HG02588 (cell line): ENCODE measurements around the gene IL4.
"Not testable (repeated sequence)": the region's sequence is repeated elsewhere in the genome, so short reads cannot be mapped to it uniquely, and the experiment has no call there.

ENCODE experiments used
- ATAC-seq: cut with Tn5 transposase; IDR thresholded peaks from one replicate; pipeline ENCODE4 v1.9.1; 2021; ENCODE audit warnings: mild to moderate bottlenecking, moderate library complexity; ENCODE audit not compliant: unreplicated experiment

IL4 gene

DNA sequence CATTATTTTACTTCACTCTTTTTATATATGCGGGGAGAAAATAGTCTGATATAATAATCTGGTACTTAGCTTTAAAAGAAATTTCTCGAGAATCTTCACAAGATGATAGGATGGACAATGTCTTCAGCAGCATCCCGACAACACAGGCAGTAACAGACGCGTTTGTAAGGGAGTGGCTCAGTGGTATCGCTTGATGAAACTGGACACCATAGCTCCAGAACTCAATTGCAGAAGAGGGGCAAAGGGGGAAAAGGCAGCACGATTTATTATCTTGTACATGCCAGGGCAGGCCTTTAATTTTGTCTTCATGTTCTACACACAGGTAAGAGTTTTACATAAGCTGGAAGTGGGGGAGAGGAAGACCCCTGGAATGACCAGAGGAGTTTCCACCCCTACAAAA lies 15.7 kb downstream of the IL4 start:
- ATAC-seq = no peak

DNA sequence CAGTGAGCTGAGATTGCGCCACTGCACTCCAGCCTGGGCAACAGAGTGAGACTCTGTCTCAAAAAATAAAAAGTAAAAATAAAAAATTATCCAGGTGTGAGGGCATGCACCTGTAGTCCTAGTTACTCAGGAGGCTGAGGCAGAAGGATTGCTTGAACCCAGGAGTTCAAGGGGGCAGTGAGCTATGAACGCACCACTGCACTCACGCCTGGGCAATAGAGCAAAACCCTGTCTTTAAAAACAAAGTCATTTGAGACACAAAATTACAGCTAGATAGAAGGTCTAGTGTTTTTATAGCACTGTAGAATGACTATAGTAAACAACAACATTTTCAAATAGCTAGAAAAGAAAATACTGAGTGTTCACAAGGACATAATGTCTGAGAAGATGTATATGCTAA lies 16.4 kb downstream of the IL4 start:
- no peak for ATAC-seq

DNA sequence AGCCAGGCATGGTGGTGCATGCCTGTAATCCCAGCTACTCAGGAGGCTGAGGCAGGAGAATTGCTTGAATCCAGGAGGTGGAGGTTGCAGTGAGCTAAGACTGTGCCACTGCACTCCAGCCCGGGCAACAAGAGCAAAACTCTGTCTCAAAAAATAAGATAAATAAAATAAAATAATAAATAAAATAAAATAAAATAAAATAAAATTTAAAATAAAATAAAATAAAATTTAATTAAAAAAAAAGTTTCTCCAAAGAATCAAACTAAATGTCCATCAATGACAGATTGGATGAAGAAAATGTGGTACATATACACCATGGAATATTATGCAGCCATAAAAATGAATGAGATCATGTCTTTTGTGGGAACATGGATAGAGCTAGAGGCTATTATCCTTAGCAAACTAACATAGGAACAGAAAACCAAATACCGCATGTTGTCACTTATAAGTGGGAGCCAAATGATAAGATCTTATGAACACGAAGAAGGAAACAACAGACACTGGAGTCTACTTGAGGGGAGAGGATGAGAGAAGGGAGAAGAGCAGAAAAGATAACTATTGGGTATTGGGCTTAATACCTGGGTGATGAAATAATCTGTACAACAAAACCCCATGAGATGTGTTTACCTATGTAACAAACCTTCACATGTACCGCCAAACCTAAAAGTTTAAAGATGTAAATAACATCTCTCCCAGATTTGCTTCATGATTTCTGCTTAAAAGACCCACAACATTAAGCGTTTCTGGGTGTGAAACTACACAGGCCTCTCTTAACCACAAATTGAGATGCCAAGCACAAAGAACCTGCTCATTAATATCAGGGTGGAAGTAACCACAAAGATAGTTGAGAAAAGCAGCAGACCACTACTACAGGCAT lies 18.2 kb downstream of the IL4 start:
- not testable (repeated sequence) for ATAC-seq

DNA sequence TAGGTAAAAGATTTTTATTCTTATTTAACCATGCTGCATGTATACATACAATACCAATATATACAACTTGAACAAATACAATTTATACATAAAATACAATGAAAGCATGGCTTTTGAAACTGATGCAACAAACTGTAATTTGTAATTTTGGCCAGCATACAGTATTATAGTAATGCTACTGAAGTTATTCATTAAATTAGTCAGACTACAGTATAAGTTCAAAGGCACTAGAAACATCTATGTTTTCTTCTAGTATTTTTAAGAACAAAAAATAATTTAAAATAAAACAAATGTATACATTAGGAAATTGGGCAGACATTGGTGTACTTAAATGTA lies 18.8 kb downstream of the IL4 start:
- no peak for ATAC-seq

DNA sequence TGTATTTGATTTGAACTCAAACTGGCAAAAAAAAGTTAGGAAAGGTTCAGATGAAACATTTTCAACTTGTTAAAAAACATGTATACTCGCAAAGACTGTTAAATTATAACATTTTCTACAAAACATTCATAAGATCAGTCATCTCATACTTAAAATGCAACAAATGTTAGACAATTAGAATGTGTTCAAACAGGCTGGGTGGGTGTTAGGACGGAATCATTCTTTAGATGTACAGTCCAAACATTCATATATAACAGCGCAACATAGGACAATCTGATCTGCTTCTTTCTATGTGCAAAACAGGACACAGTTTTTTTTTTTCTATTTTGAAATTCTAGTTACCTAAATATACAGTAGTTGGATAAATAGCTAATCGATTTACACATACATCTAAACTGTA lies 22.2 kb downstream of the IL4 start:
- no peak for ATAC-seq

DNA sequence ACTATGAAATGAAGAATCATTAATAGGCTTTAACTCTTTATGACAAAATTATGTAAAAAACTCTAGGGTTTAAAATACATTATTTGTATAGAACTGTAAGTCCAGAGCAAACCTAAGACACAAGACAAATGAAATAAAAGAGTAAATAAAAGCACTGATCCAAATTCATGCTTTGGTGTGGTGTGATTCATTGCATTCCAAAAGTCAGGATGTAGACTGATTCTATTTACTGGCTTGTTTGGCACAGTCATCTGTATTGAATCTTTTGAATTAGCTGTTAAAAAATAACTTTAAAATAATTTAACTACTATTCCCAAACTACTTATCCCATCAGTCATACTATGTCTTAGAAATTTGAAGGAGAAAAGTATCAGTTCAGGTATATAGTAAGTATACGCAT lies 31.1 kb downstream of the IL4 start:
- no peak for ATAC-seq

DNA sequence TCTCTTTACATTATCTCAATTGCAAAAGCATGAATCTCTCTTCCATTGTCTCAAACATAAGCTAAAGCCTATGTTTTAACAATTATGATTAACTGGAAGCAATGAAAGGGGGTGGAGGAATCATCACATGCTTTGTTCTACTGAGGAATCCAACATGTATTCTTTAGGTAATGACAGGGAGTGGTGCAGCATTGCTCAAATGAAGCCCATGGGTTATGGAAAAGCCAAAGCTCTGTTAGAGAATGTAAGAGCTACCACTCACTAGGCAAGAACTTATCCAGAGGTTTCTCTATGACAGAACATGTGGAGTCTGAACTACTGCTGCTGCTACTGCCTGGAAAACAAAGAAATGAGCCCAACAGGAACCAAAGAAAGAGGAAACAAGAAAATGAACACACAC lies 34.9 kb downstream of the IL4 start:
- ATAC-seq = no peak

DNA sequence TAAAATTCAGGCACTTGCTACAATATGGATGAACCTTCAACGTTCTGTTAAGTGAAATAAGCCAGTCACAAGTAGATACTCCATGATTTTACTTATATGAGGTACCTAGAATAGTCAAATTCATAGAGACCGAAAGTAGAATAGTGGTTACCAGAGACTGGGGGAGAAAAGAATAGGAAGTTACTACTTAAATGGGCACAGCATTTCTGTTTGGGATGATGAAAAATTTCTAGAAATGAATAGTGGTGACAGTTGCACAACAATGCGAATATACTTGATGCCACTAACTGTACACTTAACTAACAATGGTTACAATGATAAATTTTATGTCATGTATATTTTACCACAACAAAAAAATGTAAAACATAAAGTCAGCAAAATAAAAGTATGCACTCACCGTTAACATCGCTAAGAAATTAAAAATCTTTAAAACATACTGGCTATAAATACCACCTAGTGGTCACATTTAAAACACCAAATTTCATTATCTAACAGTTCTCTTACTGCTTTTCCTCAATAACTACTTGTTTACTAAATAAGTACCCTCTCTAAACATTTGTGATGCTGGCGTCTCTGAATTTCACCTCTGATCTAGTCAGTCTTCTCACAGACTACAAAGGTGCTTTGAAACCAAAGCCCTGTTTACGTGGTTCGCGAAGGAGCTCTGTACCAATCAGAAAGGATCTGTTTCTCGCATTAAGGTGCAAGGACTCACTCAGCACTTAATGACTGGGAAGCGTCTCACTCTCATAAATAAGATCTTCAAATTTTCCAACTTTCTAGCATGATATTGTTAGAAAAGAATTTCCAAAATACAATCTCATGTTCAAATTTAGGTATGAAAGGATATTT lies 40.9 kb downstream of the IL4 start:
- no peak for ATAC-seq

DNA sequence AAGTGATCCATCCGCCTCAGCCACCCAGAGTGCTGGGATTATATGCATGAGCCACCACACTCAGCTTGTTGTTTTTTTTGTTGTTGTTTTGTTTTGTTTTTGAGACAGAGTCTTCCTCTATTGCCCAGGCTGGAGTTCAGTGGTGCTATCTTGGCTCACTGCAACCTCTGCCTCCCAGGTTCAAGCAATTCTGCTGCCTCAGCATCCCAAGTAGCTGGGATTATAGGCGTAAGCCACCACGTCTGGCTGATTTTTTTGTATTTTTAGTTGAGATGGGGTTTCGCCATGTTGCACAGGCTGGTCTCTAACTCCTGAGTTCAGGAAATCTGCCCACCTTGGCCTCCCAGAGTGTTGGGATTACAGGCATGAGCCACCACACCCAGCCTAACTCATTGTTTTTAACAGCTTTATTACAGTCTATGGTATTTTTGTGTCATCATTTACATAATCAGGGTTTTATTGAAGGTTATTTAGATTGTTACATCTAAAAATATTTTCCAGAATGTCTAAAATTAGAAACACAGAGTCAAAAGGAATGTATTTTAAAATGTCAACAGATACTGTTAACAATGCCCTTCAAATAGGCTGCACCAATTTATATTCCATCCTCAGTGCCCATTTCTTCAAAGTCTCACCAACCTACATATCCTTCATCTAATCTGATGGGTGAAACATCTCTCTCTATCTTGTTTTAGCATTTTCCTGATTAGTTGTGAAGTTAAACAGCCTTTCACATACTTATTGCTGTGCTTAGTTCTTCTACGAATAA lies 44.9 kb downstream of the IL4 start:
- no peak for ATAC-seq

DNA sequence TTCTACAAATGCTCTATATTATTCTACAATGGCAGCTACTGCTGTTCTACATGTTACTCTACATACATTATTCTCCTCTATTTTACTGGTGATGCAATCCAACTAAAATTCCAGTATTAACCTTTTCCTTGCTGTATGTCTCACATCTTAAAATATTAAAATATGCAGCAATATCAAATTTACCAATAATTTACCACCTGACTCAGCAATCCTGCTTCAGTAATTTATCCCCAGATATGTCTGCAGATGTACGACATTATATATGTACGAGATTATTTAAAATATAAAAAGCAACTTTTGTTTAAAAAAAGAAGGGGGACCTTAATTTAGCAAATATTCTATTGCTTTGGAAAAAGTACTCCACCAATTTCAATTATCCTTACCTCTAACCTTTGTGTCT lies 52.0 kb downstream of the IL4 start:
- ATAC-seq = no peak

DNA sequence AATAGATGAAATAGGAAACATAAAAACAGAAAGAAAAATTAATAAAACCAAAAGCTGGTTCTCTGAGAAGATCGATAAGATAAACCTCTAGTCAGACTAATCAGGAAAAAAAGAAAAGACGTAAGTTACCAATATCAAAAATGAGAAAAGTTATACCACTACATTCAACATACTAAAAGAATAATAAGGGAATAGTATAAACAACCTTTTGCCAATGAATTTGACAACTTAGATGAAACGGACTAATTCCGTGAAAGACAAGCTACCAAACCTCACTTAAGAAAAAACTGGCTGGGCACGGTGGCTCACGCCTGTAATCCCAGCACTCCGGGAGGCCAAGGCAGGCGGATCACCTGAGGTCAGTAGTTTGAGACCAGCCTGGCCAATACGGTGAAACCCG lies 56.1 kb downstream of the IL4 start:
- ATAC-seq = no peak
